ENCODE data around the gene SORCS2. TPM values are rescaled to one million over a fixed set of nuclear protein-coding genes. Genes with fewer than 3 reads are reported as not detected.
A peak's percentile ranks its signal among the peaks of the same experiment; 100 is the strongest.

Gene SORCS2
- total and polyA plus RNA-seq, 3 donors from 2014 or later: 2.7 to 4.6 (median 2.9) TPM

DNA sequence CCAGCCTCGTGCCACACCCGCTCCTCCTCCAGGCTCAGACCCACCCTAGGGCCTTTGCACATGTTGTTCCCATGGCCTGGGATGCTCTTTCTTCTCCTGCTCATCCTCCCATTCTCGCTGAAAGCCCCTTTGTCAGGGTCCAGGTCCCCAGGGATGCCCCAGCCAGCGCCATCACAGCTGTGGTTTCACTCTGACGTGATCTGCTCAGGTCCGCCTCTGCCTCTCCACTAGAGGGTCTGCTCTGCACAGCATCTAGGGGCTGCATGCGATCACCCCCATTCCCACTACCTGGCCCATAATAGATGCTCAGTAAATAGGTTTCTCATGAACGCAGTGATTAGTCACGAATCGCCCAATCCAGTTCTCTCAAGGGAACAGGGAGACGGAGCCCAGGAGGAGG, 524.8 kb downstream of the SORCS2 start:
- 95 to 96% methylated on average over 11 of the region's 11 CpGs for WGBS, 2 donors
- Histone ChIP-seq H3K27ac (no peak overlapping the region), H3K36me3 (ENCODE audit: low read depth, missing control alignments) (no peaks in the 10 kb centered on the region), H3K9me3 (no peaks in the 10 kb centered on the region), H3K4me3 (no peak overlapping the region), H3K4me1 (no peaks in the 10 kb centered on the region), H3K27me3 (no peaks in the 10 kb centered on the region)
- TF ChIP-seq, protein P1, sequence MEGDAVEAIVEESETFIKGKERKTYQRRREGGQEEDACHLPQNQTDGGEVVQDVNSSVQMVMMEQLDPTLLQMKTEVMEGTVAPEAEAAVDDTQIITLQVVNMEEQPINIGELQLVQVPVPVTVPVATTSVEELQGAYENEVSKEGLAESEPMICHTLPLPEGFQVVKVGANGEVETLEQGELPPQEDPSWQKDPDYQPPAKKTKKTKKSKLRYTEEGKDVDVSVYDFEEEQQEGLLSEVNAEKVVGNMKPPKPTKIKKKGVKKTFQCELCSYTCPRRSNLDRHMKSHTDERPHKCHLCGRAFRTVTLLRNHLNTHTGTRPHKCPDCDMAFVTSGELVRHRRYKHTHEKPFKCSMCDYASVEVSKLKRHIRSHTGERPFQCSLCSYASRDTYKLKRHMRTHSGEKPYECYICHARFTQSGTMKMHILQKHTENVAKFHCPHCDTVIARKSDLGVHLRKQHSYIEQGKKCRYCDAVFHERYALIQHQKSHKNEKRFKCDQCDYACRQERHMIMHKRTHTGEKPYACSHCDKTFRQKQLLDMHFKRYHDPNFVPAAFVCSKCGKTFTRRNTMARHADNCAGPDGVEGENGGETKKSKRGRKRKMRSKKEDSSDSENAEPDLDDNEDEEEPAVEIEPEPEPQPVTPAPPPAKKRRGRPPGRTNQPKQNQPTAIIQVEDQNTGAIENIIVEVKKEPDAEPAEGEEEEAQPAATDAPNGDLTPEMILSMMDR (IDR thresholded peaks at IDR 0.05): no peak
- no peak for TF ChIP-seq POLR2A (IDR thresholded peaks at IDR 0.05)
- intact Hi-C loops (cut with DNase I; ENCODE audit: low total_unique reads): no loop called here
- no peak for DNase-seq

DNA sequence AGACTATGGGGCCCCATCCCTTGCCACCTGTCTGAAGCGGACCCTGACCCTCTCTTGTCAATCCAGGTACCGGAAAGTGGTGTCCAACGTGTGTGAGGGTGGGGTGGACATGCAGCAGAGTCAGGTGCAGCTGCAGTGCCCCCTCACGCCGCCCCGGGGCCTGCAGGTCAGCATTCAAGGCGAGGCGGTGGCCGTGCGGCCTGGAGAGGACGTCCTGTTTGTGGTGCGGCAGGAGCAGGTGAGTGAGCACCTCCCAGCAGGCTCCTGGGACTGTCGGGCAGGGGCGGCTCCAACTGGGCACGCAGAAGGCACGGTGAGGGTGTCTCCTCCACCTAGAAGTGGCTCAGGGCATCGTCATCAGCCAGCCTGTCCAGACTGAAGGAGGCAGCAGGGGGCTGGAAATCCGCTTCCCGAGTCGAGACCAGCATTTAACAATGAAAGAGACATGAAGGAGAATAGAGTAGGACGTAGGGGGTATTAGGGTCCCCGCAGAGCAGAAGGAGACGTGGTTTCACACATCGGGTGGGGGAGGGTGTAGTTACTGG, 525.7 kb downstream of the SORCS2 start:
- Histone ChIP-seq H3K4me3 (no peak overlapping the region), H3K9me3 (no peaks in the 10 kb centered on the region), H3K27ac (no peak overlapping the region), H3K4me1 (no peaks in the 10 kb centered on the region), H3K36me3 (ENCODE audit: low read depth, missing control alignments) (no peaks in the 10 kb centered on the region), H3K27me3 (no peaks in the 10 kb centered on the region)
- intact Hi-C loops (cut with DNase I; ENCODE audit: low total_unique reads): no loop called here
- DNase-seq: no peak
- 83 to 84% methylated on average over 20 to 24 of the region's 24 CpGs for WGBS, 2 donors
- TF ChIP-seq POLR2A (IDR thresholded peaks at IDR 0.05): no peak
- TF ChIP-seq, protein P1 (IDR thresholded peaks at IDR 0.05): no peak

DNA sequence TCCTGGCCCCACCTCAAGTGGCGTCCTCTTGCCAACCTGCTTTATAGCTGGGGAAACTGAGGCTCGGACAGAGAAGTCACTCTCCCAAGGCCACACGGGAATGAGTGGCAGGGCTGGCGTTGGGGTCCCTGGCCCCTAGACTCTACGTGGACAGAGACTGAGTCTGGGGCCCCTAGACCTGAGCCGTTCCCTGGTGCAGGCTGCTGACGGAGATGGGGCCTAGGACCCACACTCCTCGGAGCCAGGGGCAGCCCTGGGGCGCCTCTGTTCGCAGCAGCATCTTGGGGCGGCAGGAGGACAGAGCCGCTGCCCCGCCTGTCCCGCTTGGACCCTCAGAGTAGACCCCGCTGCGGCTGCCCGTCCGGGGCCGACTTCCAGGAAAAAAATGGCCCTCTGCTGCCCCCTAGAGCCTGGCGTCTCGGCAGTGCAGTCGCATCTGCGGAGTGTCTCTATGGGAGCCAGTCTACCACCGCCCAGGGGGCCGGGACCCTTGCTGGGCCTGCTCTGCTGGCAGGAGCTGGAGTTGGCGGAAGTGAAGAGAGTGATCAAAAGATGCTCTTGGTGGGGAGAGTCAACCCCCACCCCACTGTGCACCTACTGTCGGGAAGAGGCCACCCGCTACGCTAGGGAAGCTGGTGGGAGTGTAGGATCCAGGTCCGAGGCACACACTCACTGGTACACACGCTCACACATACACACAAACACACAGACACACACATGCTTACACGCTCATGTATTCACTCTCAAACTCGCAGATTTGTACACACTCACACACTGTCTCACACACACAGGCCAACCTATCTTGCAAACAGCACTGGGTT, 527.2 kb downstream of the SORCS2 start:
- no peaks in the 10 kb centered on the region for H3K27me3 ChIP-seq
- intact Hi-C loops (cut with DNase I; ENCODE audit: low total_unique reads): no loop called here
- H3K36me3 ChIP-seq (ENCODE audit: low read depth, missing control alignments): no peaks in the 10 kb centered on the region
- no peak overlapping the region for H3K27ac ChIP-seq
- H3K4me3 ChIP-seq: peak overlapping the region in 1 of 2 donors; percentile 44
- peak; percentile 81 for DNase-seq
- H3K4me1 ChIP-seq: no peaks in the 10 kb centered on the region
- H3K9me3 ChIP-seq: no peaks in the 10 kb centered on the region
- TF ChIP-seq POLR2A (IDR thresholded peaks at IDR 0.05): no peak
- TF ChIP-seq, protein P1 (IDR thresholded peaks at IDR 0.05): peak; percentile 66 to 79 (median 77)
- 19 to 36% methylated on average over 16 to 28 of the region's 33 CpGs for WGBS, 2 donors

DNA sequence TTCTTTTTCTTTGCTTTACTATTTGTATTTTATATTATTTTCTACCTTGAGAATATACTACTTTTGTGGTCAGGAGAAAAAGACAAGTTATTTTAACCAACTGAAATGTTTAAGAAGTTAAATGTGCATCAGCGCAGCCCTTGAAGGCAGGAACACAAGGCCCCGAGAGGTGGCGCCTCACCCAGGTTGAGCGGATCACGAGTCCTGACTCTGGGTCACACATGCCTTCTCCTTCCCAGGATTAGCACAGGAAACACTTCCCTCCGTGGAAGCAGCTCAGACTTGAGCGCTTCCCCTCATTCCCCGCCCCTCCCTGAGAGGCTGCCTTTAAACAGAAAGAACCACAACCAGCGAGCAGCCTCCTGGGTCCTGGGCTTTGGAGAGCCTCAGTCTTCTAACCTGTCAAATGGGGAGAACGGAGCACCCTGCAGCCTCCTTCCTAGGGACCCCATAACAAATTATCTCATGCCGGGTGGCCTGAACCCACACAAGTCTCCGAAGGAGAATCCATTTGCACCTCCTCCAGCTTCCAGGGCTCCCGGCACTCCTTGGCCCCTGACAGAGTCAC, 529.7 kb downstream of the SORCS2 start:
- Histone ChIP-seq H3K4me1 (no peaks in the 10 kb centered on the region), H3K27me3 (no peaks in the 10 kb centered on the region), H3K36me3 (ENCODE audit: low read depth, missing control alignments) (no peaks in the 10 kb centered on the region), H3K4me3 (no peak overlapping the region), H3K9me3 (no peaks in the 10 kb centered on the region), H3K27ac (no peak overlapping the region)
- 89 to 93% methylated on average over 10 to 13 of the region's 13 CpGs for WGBS, 2 donors
- intact Hi-C loops (cut with DNase I; ENCODE audit: low total_unique reads): no loop called here
- TF ChIP-seq, protein P1 (IDR thresholded peaks at IDR 0.05): no peak
- no peak for TF ChIP-seq POLR2A (IDR thresholded peaks at IDR 0.05)
- no peak for DNase-seq
